Activated naive CD8-positive, alpha-beta T cell treated with anti-CD3 and anti-CD28 coated beads for 36 hours (primary cell): Measurements from ENCODE around the gene CHST4. TPM values are rescaled to one million over a fixed set of nuclear protein-coding genes. Genes with fewer than 3 reads are reported as not detected.

Source experiments
- DNase-seq: peaks from one replicate; pipeline ENCODE4 v3.0.0; 2021
- H3K27ac Mint-ChIP-seq: one replicate; pipeline ENCODE4 v1.8.0; 2022; ENCODE audit warnings: mild to moderate bottlenecking, moderate library complexity, mixed read lengths
- H3K27me3 Mint-ChIP-seq: one replicate; pipeline ENCODE4 v1.8.0; 2022; ENCODE audit warnings: mild to moderate bottlenecking, mixed read lengths
- H3K36me3 Mint-ChIP-seq: one replicate; pipeline ENCODE4 v1.8.0; 2021; ENCODE audit warnings: mild to moderate bottlenecking, mixed read lengths
- H3K4me1 Mint-ChIP-seq: one replicate; pipeline ENCODE4 v1.8.0; 2021; ENCODE audit warnings: mixed read lengths
- H3K4me3 Mint-ChIP-seq: one replicate; pipeline ENCODE4 v1.8.0; 2022; ENCODE audit warnings: mild to moderate bottlenecking, moderate library complexity, mixed read lengths
- H3K9me3 Mint-ChIP-seq: one replicate; pipeline ENCODE4 v1.8.0; 2022; ENCODE audit warnings: mixed read lengths
- total RNA-seq, 2 experiments: library from RNA; stranded (reverse); gene quantifications; one replicate each; pipeline ENCODE4 v1.2.3, GENCODE V29; 2021

The CHST4 gene
- total RNA-seq, result under 1 TPM in 1 of 2 experiments, not detected in 1; 0.19 TPM

DNA sequence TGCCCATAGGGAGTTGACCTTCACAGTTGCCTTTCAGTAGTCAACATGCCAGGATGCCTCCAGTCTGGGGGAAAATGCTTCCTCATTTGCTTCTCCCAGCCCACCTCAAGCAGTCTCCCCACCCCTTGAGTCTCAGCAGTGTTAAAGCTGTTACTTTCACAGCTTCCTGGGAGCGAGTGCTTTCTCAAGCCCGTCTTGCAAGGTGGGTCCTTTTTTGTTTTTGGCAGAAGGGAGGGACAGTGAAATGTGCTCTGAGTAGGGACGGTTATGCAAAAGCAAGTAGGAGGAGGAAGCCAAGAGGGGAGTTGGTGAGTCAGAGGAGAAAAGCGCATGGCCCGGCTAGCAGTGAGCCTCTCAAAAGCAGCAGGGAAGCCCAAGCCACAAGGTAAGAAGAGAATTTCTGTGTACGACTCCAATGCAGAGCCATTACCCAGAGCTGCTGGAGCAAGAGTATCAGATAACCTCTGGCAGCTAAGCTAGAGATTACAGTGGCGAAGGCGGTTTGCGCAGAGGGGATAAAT, at the start of gene CHST4:
TSS of gene CHST4 (plus strand) at position 316 of the 521 bp plus-strand sequence. CDS start 10,252 bp downstream, outside the sequence.
- H3K4me3 Mint-ChIP-seq, result no peak within 1 kb of the TSS

DNA sequence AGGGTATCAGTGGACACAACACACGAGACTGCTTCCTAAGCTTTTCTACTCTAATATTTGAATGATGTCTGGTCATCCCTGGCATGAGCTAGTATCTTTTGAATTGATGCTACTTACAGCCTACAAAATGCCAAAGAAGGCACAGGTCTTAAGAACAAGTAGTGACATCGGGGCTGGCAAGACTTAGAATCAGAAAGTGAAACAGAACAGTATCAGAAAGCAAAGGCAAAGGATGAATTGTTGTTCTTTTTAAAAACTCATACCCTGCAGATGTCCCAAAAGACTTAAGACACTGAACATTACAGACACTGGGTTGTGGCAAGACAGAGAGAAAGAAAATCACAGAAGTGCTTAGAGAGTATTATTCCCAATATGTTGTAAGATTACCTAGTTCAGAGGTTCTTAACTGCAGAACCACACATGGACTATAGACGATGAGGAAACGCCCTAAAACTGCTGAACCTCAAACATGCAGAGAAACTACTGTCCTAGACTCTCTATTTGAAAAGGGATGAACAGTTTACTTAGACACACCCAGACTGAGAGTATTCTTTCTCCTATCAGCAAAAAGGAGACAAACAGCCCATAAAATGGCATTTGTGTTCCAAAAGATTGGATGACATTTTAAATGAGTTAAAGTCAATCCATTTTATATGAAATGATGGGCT, 49.6 kb upstream of the CHST4 start:
- Mint-ChIP-seq H3K4me1 (peaks cover 7% of the 10 kb centered on the region), H3K4me3 (no peak overlapping the region)

More for the DNA sequence above, at the start of gene CHST4:
- DNase-seq, result peak; percentile 4
- H3K36me3 Mint-ChIP-seq, result no peaks in the 10 kb centered on the region
- H3K27ac Mint-ChIP-seq, result no peak within 1 kb of the TSS
- H3K4me1 Mint-ChIP-seq, result peaks cover 4% of the 10 kb centered on the region
- H3K27me3 Mint-ChIP-seq, result peaks cover 32% of the 10 kb centered on the region
- H3K9me3 Mint-ChIP-seq, result no peaks in the 10 kb centered on the region

DNA sequence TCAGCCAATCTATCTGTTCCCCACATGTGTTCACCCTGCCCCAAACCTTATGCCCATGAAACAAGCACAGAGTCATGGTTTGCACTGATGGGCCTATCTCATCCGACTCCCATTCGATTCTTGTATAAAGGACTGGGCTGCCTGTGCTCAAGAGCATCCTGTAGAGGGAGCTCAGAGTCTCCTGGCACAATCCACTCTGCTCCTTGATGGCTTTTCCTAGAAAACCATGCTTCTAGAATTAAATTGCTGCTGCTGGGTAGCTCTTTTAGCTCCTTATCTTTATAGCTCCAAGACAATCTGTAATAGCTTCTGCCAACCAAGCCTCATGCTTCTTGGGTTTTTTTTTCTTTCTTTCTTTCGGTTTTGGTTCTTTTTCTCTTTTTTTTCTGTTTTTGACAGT, 46.8 kb upstream of the CHST4 start:
- H3K27ac Mint-ChIP-seq, result no peak overlapping the region
- H3K4me3 Mint-ChIP-seq, result no peak overlapping the region
- H3K4me1 Mint-ChIP-seq, result peaks cover 15% of the 10 kb centered on the region
- H3K27me3 Mint-ChIP-seq, result no peaks in the 10 kb centered on the region
- no peaks in the 10 kb centered on the region for H3K9me3 Mint-ChIP-seq
- peaks cover 8% of the 10 kb centered on the region for H3K36me3 Mint-ChIP-seq
- DNase-seq, result no peak

More for the DNA sequence above, 49.6 kb upstream of the CHST4 start:
- Mint-ChIP-seq H3K9me3 (no peaks in the 10 kb centered on the region), H3K27ac (no peak overlapping the region), H3K27me3 (no peaks in the 10 kb centered on the region), H3K36me3 (peaks cover 8% of the 10 kb centered on the region)
- no peak for DNase-seq

DNA sequence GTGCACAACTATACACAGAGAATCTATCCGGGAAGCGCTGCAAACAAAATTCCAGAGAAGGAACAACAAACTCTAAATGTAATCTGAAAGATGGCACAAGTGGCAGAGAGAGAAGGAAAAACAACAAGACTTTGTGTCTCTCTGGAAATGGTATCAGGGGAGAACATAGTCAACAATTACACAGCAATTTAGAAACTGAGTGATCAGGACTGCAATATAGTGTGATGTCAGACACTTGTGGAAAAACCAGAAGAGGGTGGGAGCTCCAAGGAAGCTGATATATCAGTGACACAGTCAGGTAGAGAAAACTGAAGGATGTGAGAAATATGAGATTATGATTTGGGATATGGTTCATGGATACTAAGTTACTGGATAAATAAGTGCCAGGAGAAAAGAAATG, 45.3 kb upstream of the CHST4 start:
- Mint-ChIP-seq H3K27ac (no peak overlapping the region), H3K36me3 (peaks cover 3% of the 10 kb centered on the region), H3K9me3 (no peaks in the 10 kb centered on the region), H3K4me1 (peaks cover 19% of the 10 kb centered on the region), H3K27me3 (no peaks in the 10 kb centered on the region), H3K4me3 (no peak overlapping the region)
- no peak for DNase-seq

DNA sequence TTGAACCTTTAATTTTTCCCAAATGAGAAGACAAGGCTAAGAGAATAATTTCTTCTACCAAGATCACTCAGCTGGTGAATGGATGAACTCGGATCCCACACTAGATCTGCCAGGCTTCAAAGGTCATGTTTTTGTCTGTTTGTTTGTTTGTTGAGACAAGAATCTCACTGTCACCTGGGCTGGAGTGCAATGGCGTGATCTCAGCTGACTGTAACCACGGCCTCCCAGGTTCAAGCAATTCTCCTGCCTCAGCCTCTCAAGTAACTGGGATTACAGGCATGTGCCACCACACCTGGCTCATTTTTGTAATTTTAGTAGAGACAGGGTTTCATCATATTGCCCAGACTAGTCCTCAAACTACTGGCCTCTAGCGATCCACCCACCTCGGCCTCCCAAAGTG, 43.7 kb upstream of the CHST4 start:
- no peaks in the 10 kb centered on the region for H3K27me3 Mint-ChIP-seq
- no peaks in the 10 kb centered on the region for H3K36me3 Mint-ChIP-seq
- peaks cover 17% of the 10 kb centered on the region for H3K4me1 Mint-ChIP-seq
- no peak for DNase-seq
- H3K9me3 Mint-ChIP-seq, result no peaks in the 10 kb centered on the region
- no peak overlapping the region for H3K27ac Mint-ChIP-seq
- H3K4me3 Mint-ChIP-seq, result no peak overlapping the region

DNA sequence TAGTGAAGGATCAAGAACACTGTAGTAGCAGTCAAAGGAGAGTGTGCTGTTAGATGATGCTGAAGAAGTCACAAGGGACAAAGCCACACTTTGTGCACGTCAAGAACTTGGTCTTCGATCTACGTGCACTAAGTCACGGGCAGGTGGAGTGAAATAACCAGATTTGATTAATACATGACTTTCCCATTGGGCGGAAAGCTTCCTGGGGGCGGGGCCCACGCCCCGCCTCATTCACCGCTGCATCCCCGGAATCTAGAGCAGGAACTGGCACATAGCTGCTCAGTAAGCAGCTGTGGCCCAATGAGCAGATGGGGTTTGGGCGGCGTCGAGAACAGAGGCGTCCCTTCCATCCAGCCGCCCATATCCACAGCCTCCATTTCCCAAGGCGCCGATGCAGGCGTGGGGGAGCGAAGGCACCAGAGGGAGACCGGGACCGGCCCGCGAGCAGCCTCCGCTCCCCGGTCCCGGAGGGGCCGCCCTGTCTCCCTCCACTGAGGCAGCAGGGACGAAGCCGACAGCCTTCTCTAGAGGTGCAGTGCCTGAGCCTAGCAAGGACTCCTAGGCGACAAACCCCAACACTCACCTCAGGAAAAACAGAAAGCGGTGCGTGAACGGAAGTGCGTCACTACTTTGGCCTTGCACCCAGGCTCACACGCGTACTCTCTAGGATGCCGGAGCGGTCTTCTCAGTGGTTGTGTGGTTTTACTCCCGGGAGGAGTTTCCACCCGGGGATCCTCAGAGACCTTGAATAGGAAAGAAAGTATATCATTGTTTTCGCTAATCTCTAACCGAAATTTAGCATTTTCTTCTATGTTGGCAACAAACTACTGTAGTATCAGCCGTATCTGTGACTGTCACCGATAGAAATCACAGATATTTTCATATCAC, 42.0 kb upstream of the CHST4 start:
- peak overlapping the region; percentile 63 for H3K27ac Mint-ChIP-seq
- peak overlapping the region; percentile 82 for H3K4me3 Mint-ChIP-seq
- no peaks in the 10 kb centered on the region for H3K9me3 Mint-ChIP-seq
- DNase-seq, result peak; percentile 79
- peaks cover 17% of the 10 kb centered on the region for H3K4me1 Mint-ChIP-seq
- no peaks in the 10 kb centered on the region for H3K27me3 Mint-ChIP-seq
- no peaks in the 10 kb centered on the region for H3K36me3 Mint-ChIP-seq

DNA sequence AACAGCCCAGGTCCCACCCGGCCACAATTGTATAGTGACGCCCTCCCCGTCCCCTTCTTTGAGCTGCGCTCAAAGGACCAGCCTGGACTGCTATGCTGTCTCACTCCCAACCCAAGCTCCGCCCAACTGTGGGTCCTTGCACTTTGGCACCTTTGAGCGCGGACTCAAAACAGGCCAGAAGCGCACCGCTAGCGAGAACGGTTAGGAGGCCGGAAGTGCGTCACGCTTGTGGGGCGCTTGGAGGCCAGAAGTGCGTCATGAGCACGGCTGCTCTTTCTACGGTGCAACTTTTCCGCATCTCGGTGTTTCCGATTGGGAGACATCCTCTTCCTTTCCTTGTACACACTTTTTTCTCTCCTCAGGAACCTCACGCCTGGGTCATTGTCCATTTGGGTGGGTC, 37.1 kb upstream of the CHST4 start, which contains the start of gene ZNF19:
TSS of gene ZNF19 (minus strand) at position 203 of the 400 bp plus-strand sequence. CDS start 7,210 bp downstream, outside the sequence.
- no peak within 1 kb of the TSS for H3K4me3 Mint-ChIP-seq
- H3K36me3 Mint-ChIP-seq, result no peaks in the 10 kb centered on the region
- H3K4me1 Mint-ChIP-seq, result peaks cover 8% of the 10 kb centered on the region
- H3K27ac Mint-ChIP-seq, result no peak within 1 kb of the TSS
- H3K27me3 Mint-ChIP-seq, result no peaks in the 10 kb centered on the region
- H3K9me3 Mint-ChIP-seq, result no peaks in the 10 kb centered on the region
- DNase-seq, result no peak

DNA sequence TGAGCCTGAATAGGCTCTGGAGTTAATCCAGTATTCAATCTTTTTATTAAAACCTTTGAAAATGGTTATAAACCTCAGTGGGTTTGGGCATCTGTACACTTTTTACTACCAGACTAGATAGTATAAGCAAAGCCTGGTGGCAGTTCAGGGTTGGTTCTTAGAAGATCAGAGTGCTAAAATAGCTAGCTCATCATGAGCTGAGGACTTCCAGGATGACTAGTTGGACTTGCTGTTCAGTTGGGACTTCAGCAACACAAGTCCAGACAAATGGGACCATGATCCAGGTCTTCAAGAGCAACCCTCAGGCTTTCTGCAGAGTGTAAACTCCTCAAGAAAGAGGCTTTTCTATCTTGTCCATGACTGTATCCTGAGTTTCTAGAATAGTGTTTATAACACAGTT, 35.9 kb upstream of the CHST4 start:
- Mint-ChIP-seq H3K4me3 (no peak overlapping the region), H3K27ac (no peak overlapping the region)

DNA sequence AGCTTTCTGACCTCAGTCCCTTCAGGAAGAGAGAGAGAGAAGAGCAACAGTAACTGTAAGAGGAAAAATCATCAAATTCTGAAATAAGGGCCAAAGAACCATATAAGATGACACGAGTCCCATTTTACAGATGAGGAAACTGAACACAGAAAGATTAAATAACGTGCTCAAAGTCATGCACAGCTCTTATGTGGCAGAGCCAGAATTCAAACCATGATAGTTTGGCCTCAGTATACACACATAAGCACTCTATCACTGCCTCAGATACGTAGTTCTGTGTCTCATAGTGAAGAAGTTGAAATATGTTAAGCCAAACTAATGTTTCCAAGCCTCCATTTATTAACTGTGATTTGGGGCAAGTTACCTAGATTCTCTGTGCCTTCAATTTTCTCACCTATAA, 35.2 kb upstream of the CHST4 start:
- no peak for DNase-seq
- Mint-ChIP-seq H3K27ac (no peak overlapping the region), H3K4me3 (no peak overlapping the region), H3K9me3 (no peaks in the 10 kb centered on the region), H3K4me1 (peaks cover 4% of the 10 kb centered on the region), H3K27me3 (no peaks in the 10 kb centered on the region), H3K36me3 (no peaks in the 10 kb centered on the region)

More for the DNA sequence above, 35.9 kb upstream of the CHST4 start:
- Mint-ChIP-seq H3K9me3 (no peaks in the 10 kb centered on the region), H3K27me3 (no peaks in the 10 kb centered on the region), H3K36me3 (no peaks in the 10 kb centered on the region), H3K4me1 (peaks cover 4% of the 10 kb centered on the region)
- DNase-seq, result no peak

DNA sequence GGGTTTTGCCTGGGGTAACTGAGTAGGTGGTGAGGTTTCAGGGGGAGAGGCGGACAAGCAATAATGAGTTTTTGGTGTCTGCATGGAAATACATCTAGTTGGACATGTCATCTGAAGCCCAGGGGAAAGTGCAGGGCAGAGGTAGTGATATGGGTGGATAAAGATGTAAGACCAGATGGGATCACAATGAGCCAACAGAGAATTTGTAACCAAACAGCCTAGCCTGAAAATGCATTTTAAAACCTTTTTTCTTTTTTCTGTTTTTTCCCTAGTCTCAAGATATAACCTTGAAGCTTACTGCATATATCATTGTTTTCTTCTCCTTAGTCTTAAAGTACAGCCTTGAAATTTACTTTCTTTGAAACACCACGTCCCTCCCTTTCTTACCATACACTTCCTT, 33.4 kb upstream of the CHST4 start:
- Mint-ChIP-seq H3K9me3 (no peaks in the 10 kb centered on the region), H3K4me1 (peaks cover 4% of the 10 kb centered on the region), H3K27me3 (no peaks in the 10 kb centered on the region), H3K27ac (no peak overlapping the region), H3K4me3 (no peak overlapping the region), H3K36me3 (no peaks in the 10 kb centered on the region)
- no peak for DNase-seq

DNA sequence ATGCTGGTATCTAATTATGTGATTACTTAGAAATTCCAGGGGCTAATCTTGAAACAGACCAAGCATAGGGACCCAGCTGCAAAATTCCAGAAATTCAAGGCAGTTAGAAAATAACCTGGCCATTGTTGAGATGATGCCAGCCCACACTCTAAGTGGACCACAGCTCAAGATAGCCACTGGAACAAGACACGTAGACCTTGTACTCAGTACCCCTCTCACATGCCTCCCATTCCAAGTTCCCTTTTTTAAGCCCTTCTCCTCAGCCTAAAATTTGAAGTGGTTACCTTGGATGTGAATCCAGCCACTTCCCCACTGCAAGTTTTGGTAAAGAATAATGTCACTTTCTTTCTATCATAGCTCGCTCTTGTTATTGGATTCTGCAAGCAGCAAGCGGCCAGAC, 33.0 kb upstream of the CHST4 start:
- H3K27me3 Mint-ChIP-seq, result no peaks in the 10 kb centered on the region
- H3K4me1 Mint-ChIP-seq, result peaks cover 4% of the 10 kb centered on the region
- no peaks in the 10 kb centered on the region for H3K9me3 Mint-ChIP-seq
- no peak overlapping the region for H3K4me3 Mint-ChIP-seq
- H3K27ac Mint-ChIP-seq, result no peak overlapping the region
- no peak for DNase-seq
- peaks cover 1% of the 10 kb centered on the region for H3K36me3 Mint-ChIP-seq

DNA sequence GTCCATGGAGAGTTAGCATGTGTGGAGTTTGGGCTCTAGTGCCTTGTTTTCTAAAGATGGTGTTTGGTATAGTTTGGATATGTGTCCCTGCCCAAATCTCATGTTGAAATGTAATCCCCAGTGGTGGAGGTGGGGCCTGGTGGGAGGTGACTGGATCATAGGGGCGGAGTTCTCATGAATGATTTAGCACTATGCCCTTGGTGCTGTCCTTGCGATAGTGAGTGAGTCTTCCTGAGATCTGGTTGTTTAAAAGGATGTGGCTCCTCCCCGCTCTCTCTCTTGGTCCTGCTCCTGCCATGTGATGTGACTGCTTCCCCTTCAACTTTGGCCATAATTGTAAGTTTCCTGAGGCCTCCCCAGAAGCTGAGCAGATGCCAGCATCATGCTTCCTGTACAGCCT, 28.2 kb upstream of the CHST4 start:
- DNase-seq, result no peak
- H3K4me3 Mint-ChIP-seq, result no peak overlapping the region
- H3K9me3 Mint-ChIP-seq, result no peaks in the 10 kb centered on the region
- peaks cover 3% of the 10 kb centered on the region for H3K27me3 Mint-ChIP-seq
- H3K4me1 Mint-ChIP-seq, result no peaks in the 10 kb centered on the region
- no peak overlapping the region for H3K27ac Mint-ChIP-seq
- H3K36me3 Mint-ChIP-seq, result peaks cover 1% of the 10 kb centered on the region

DNA sequence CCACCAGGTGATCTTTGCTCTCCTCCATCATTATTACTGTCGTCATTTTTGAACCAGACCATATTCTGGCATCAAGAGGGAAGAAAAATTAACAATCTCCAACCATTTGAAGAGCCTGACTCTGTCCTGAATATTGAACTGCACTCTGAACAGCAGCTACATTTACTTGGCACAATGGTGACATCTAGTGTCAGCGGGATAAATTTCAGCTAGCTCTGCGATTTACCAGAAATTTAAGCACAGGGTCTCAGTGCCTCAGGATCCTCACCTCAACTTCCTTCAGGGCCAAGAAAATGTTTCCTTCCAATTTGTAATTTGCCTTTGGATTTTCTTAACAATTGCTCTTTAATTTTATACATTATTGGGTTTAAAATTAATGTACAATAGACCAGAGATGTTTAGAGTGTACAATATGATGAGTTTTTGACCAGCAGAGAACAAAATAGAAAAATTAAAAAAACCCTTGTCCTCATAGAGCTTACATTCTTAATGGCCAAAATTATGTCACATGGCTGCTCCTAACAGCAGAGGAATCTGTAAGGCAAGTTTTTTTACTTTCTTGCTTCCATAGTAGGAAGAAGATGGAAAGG, 26.4 kb upstream of the CHST4 start:
- H3K27me3 Mint-ChIP-seq, result peaks cover 3% of the 10 kb centered on the region
- DNase-seq, result peak; percentile 28
- H3K27ac Mint-ChIP-seq, result no peak overlapping the region
- no peak overlapping the region for H3K4me3 Mint-ChIP-seq
- H3K4me1 Mint-ChIP-seq, result no peaks in the 10 kb centered on the region
- peaks cover 1% of the 10 kb centered on the region for H3K36me3 Mint-ChIP-seq
- no peaks in the 10 kb centered on the region for H3K9me3 Mint-ChIP-seq

DNA sequence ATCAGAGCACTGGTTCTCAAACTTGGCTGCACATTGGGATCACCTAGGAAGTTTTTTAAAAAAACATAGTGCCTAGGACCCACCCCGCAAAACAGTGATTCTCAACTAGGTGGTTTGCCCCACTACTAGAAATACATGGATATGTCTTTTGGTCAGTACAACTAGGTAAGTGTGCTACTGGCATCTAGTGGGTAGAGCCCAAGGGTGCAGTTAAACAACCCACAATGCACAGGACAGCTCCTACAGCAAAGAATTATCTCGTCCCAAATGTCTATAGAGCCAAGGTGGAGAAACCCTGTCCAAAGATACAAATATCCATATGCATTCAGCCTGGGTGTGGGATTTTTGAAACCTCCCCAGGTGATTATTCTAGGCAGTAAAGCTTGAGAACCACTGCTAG, 25.3 kb upstream of the CHST4 start:
- Mint-ChIP-seq H3K27me3 (peaks cover 3% of the 10 kb centered on the region), H3K36me3 (peaks cover 1% of the 10 kb centered on the region), H3K9me3 (no peaks in the 10 kb centered on the region), H3K27ac (no peak overlapping the region), H3K4me3 (no peak overlapping the region), H3K4me1 (no peaks in the 10 kb centered on the region)
- DNase-seq, result no peak

DNA sequence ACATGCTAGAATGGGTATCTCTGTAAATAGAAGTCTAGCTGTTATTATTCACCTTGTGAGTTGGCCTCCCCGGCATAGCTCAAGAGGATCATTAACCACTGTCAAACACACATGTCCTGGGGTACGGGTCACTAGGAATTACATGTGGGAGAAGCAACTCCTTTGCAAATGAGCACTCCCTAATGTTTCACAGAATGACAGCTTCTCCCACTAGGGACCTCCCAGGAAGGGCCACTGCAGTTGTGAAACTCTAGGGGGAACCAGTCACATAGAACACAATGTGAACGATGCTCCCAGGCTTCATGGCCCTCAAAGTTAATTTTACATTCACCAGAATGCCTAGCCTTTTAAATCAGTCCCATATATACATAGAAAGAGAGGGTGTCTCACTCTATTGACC, 24.7 kb upstream of the CHST4 start:
- Mint-ChIP-seq H3K4me3 (no peak overlapping the region), H3K27me3 (peaks cover 3% of the 10 kb centered on the region), H3K27ac (no peak overlapping the region), H3K36me3 (peaks cover 1% of the 10 kb centered on the region), H3K9me3 (no peaks in the 10 kb centered on the region), H3K4me1 (no peaks in the 10 kb centered on the region)
- no peak for DNase-seq
